Trophoblast cell (in vitro differentiated cells and primary cell): ENCODE measurements around the gene CCL26.
A peak's percentile ranks its signal among the peaks of the same experiment; 100 is the strongest.
"Not testable (repeated sequence)": the region's sequence is repeated elsewhere in the genome, so short reads cannot be mapped to it uniquely, and the experiment has no call there.

Source experiments
- DNase-seq, 2 donors: peaks; one replicate each; pipeline ENCODE4 v3.0.0-alpha.2; 2016
- H2AFZ ChIP-seq: 2 replicates; pipeline ENCODE4 v1.6.1; 2013; ENCODE audit warnings: low read length, moderate library complexity, mild to moderate bottlenecking; ENCODE audit not compliant: insufficient read depth, poor library complexity
- H2AK5ac ChIP-seq: 2 replicates; pipeline ENCODE4 v1.6.1; 2013; ENCODE audit warnings: mild to moderate bottlenecking, low read length
- H2BK120ac ChIP-seq: 2 replicates; pipeline ENCODE4 v1.6.1; 2013; ENCODE audit warnings: low read length, mild to moderate bottlenecking, moderate library complexity; ENCODE audit not compliant: insufficient read depth, poor library complexity
- H2BK12ac ChIP-seq: 2 replicates; pipeline ENCODE4 v1.6.1; 2013; ENCODE audit warnings: mild to moderate bottlenecking, low read length, moderate library complexity
- H2BK5ac ChIP-seq: 2 replicates; pipeline ENCODE4 v1.6.1; 2013; ENCODE audit warnings: low read length, low read depth, moderate library complexity, mild to moderate bottlenecking; ENCODE audit not compliant: poor library complexity
- H3K14ac ChIP-seq: 2 replicates; pipeline ENCODE4 v1.6.1; 2013; ENCODE audit warnings: mild to moderate bottlenecking, low read length
- H3K18ac ChIP-seq: 2 replicates; pipeline ENCODE4 v1.6.1; 2013; ENCODE audit warnings: mild to moderate bottlenecking, low read length
- H3K23ac ChIP-seq: 2 replicates; pipeline ENCODE4 v1.6.1; 2013; ENCODE audit warnings: low read length
- H3K27ac ChIP-seq: 2 replicates; pipeline ENCODE4 v1.5.1; 2013; ENCODE audit warnings: low read depth, mild to moderate bottlenecking, inconsistent platforms, low read length, moderate library complexity
- H3K27me3 ChIP-seq: 2 replicates; pipeline ENCODE4 v1.6.1; 2013; ENCODE audit warnings: inconsistent platforms, mild to moderate bottlenecking, low read length, moderate library complexity; ENCODE audit not compliant: insufficient read depth
- H3K36me3 ChIP-seq, 2 experiments: 1 replicate in 1 of 2; 2 replicates in 1 of 2; pipeline ENCODE4 v1.6.1; 2013; ENCODE audit warnings: low read length in 2 of 2, mild to moderate bottlenecking in 2 of 2, moderate library complexity in 1 of 2; ENCODE audit not compliant: insufficient read depth in 2 of 2, control insufficient read depth in 1 of 2
- H3K4ac ChIP-seq: 2 replicates; pipeline ENCODE4 v1.6.1; 2013; ENCODE audit warnings: low read depth, mild to moderate bottlenecking, low read length, moderate library complexity
- H3K4me1 ChIP-seq, 2 experiments: 1 replicate in 1 of 2; 2 replicates in 1 of 2; pipeline ENCODE4 v1.6.1; 2013; ENCODE audit warnings: low read length in 2 of 2, mild to moderate bottlenecking in 2 of 2, moderate library complexity in 1 of 2; ENCODE audit not compliant: insufficient read depth in 2 of 2, control insufficient read depth in 1 of 2
- H3K4me2 ChIP-seq: 2 replicates; pipeline ENCODE4 v1.6.1; 2013; ENCODE audit warnings: inconsistent platforms, mild to moderate bottlenecking, low read length, moderate library complexity
- H3K4me3 ChIP-seq: 2 replicates; pipeline ENCODE4 v1.5.1; 2013; ENCODE audit warnings: mild to moderate bottlenecking, low read depth, low read length, inconsistent platforms
- H3K79me1 ChIP-seq: one replicate; pipeline ENCODE4 v1.6.1; 2013; ENCODE audit warnings: low read length
- H3K79me2 ChIP-seq: 2 replicates; pipeline ENCODE4 v1.6.1; 2013; ENCODE audit warnings: low read length, mild to moderate bottlenecking; ENCODE audit not compliant: control insufficient read depth, insufficient read depth, poor library complexity
- H3K9ac ChIP-seq: 2 replicates; pipeline ENCODE4 v1.6.1; 2013; ENCODE audit warnings: mild to moderate bottlenecking, low read length
- H3K9me3 ChIP-seq: 2 replicates; pipeline ENCODE4 v1.6.1; 2013; ENCODE audit warnings: low read depth, mild to moderate bottlenecking, control low read depth, inconsistent platforms, low read length; ENCODE audit not compliant: insufficient read depth
- H4K12ac ChIP-seq: 2 replicates; pipeline ENCODE4 v1.6.1; 2013; ENCODE audit warnings: low read depth, mild to moderate bottlenecking, low read length, moderate library complexity
- H4K8ac ChIP-seq: 2 replicates; pipeline ENCODE4 v1.6.1; 2013; ENCODE audit warnings: low read depth, mild to moderate bottlenecking, low read length, moderate library complexity
- H4K91ac ChIP-seq: one replicate; pipeline ENCODE4 v1.6.1; 2013; ENCODE audit warnings: low read depth, mild to moderate bottlenecking, low read length, moderate library complexity
- WGBS: extraction: QIAGEN DNeasy Blood & Tissue Kit; methylation state at CpG from one replicate; pipeline ENCODE4 v1.1.7; 2013; ENCODE audit warnings: missing lambda C conversion rate; ENCODE audit not compliant: insufficient read length, insufficient coverage; ENCODE audit errors: extremely low coverage; 5-methylcytosine and 5-hydroxymethylcytosine counted together

CCL26 gene

DNA sequence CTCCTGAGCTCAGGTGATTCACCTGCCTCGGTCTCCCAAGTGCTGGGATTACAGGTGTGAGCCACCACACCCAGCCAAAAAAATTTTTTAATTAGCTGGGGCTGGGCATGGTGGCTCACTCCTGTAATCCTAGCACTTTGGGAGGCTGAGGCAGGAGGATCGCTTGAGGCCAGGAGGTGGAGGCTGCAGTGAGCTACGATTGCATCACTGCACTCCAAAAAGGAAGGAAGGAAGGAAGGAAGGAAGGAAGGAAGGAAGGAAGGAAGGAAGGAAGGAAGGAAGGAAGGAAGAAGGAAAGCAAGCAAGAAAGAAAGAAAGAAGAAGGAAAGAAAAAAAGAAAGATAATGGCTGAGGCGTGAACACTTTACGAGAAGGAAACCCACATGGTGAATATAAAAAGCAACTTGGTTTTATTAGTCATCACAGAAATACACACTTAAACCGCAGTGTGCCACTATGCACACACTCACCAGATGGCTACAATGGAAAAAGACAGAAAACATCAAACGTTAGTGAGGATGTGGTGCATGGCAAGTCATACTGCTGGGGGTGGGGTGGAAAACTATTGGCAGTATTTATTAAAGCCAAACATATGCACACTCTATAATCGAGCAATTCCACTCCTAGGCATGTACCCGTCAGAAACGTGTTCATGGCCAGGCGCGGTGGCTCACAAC, 4.4 kb upstream of the CCL26 start:
- H3K18ac ChIP-seq, result no peak overlapping the region
- no peak overlapping the region for H2BK12ac ChIP-seq
- H4K12ac ChIP-seq, result no peak overlapping the region
- H2BK5ac ChIP-seq, result no peak overlapping the region
- H3K23ac ChIP-seq, result no peak overlapping the region
- DNase-seq, result no peak
- H3K4me2 ChIP-seq, result no peak overlapping the region
- no peak overlapping the region for H4K91ac ChIP-seq
- H3K9me3 ChIP-seq, result no peaks in the 10 kb centered on the region
- no peak overlapping the region for H3K14ac ChIP-seq
- no peak overlapping the region for H3K27ac ChIP-seq
- H2AFZ ChIP-seq, result no peak overlapping the region
- H3K9ac ChIP-seq, result no peak overlapping the region
- H3K79me1 ChIP-seq, result no peaks in the 10 kb centered on the region
- H2BK120ac ChIP-seq, result no peak overlapping the region
- H3K4me3 ChIP-seq, result no peak overlapping the region
- H3K36me3 ChIP-seq, result no peaks in the 10 kb centered on the region
- H3K4ac ChIP-seq, result no peak overlapping the region
- no peaks in the 10 kb centered on the region for H3K79me2 ChIP-seq
- no peak overlapping the region for H4K8ac ChIP-seq
- no peaks in the 10 kb centered on the region for H3K27me3 ChIP-seq
- no peaks in the 10 kb centered on the region for H3K4me1 ChIP-seq
- no peak overlapping the region for H2AK5ac ChIP-seq
- no CpG with 5 or more reads among the region's 12 CpGs for WGBS

- DNase-seq, result peak; percentile 12 to 22
- not testable (repeated sequence) for H2BK12ac ChIP-seq, H4K91ac ChIP-seq, H3K79me2 ChIP-seq, H2AFZ ChIP-seq, H3K79me1 ChIP-seq, H3K9me3 ChIP-seq, H4K12ac ChIP-seq, H2AK5ac ChIP-seq, H3K4ac ChIP-seq, H4K8ac ChIP-seq, H2BK5ac ChIP-seq, H3K4me1 ChIP-seq, H3K23ac ChIP-seq, H3K36me3 ChIP-seq, H3K27ac ChIP-seq, H2BK120ac ChIP-seq, H3K9ac ChIP-seq, H3K27me3 ChIP-seq, H3K14ac ChIP-seq, H3K4me3 ChIP-seq, H3K4me2 ChIP-seq, H3K18ac ChIP-seq
- no CpG with 5 or more reads among the region's 6 CpGs for WGBS
Observed at GRCh38 chr7:75773958-75774357, 1.9 kb upstream of the CCL26 start.

DNA sequence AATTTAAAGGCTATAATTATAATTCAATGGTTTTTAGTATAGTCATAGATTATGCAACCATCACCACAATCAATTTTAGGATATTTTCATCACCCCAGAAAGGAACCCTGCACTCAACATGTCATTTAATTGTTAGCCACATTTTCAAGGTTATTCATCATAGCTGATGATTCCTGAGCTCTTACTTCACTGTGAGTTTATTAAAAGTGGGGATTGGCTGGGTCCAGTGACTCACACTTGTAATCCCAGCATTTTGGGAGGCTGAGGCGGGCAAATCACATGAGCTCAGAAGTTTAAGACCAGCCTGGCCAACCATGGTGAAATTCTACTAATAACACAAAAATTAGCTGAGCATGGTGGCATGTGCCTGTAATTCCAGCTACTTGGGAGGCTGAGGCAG, 787 bp downstream of the CCL26 start:
- H3K9me3 ChIP-seq, result no peaks in the 10 kb centered on the region
- H3K79me2 ChIP-seq, result no peaks in the 10 kb centered on the region
- H3K4me2 ChIP-seq, result no peak overlapping the region
- no peak overlapping the region for H3K9ac ChIP-seq
- no peak overlapping the region for H4K91ac ChIP-seq
- H2AK5ac ChIP-seq, result no peak overlapping the region
- no peaks in the 10 kb centered on the region for H3K79me1 ChIP-seq
- H3K23ac ChIP-seq, result no peak overlapping the region
- no peak overlapping the region for H2AFZ ChIP-seq
- no peak overlapping the region for H2BK5ac ChIP-seq
- H2BK12ac ChIP-seq, result no peak overlapping the region
- no CpG with 5 or more reads among the region's 1 CpG for WGBS
- H3K36me3 ChIP-seq, result no peaks in the 10 kb centered on the region
- no peak overlapping the region for H4K8ac ChIP-seq
- H3K18ac ChIP-seq, result no peak overlapping the region
- DNase-seq, result no peak
- no peak overlapping the region for H4K12ac ChIP-seq
- no peak overlapping the region for H3K4me3 ChIP-seq
- H2BK120ac ChIP-seq, result no peak overlapping the region
- no peak overlapping the region for H3K14ac ChIP-seq
- H3K4ac ChIP-seq, result no peak overlapping the region
- H3K27me3 ChIP-seq, result no peaks in the 10 kb centered on the region
- no peak overlapping the region for H3K27ac ChIP-seq
- H3K4me1 ChIP-seq, result no peaks in the 10 kb centered on the region

DNA sequence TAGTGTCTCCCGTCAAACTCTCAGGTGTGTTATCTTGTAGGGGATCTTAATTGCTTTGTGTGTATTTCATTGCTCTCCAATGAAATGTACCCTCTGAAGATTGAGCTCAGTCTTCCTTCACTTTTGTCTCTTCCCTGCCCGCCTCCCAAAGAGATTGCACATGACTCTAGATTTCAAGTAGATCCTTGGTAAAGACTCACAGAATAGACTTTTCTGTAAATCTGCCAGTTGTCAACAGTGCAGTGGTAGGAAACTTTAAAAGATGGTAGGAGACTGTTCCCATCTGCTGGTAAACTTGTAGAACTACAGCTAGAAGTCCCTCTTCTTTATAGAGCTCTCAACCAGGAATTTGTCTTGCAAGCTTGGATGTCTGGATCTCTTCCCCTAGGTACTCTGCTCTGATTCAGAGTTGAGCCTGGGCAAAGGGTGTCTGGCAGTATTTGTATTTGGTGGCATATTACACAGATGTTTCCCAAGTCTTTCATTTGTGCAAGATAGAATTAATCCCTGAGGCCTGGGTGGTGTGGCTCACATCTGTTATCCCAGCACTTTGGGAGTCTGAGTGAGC, 9.6 kb downstream of the CCL26 start:
- H2AK5ac ChIP-seq, result no peak overlapping the region
- no peak overlapping the region for H3K9ac ChIP-seq
- no peak overlapping the region for H3K4ac ChIP-seq
- H3K4me2 ChIP-seq, result no peak overlapping the region
- H3K79me2 ChIP-seq, result no peaks in the 10 kb centered on the region
- H2BK5ac ChIP-seq, result no peak overlapping the region
- no peak overlapping the region for H4K91ac ChIP-seq
- no peaks in the 10 kb centered on the region for H3K9me3 ChIP-seq
- H3K4me3 ChIP-seq, result no peak overlapping the region
- H4K8ac ChIP-seq, result no peak overlapping the region
- no peak overlapping the region for H3K27ac ChIP-seq
- no peaks in the 10 kb centered on the region for H3K4me1 ChIP-seq
- no peak overlapping the region for H2BK120ac ChIP-seq
- no peaks in the 10 kb centered on the region for H3K27me3 ChIP-seq
- no peaks in the 10 kb centered on the region for H3K36me3 ChIP-seq
- no peaks in the 10 kb centered on the region for H3K79me1 ChIP-seq
- H3K14ac ChIP-seq, result no peak overlapping the region
- peak; percentile 43 to 84 for DNase-seq
- no peak overlapping the region for H3K23ac ChIP-seq
- WGBS, result no CpG with 5 or more reads among the region's 2 CpGs
- H3K18ac ChIP-seq, result no peak overlapping the region
- H4K12ac ChIP-seq, result no peak overlapping the region
- H2AFZ ChIP-seq, result no peak overlapping the region
- no peak overlapping the region for H2BK12ac ChIP-seq
